Gastroesophageal sphincter (tissue), 4 donors: ENCODE data around the gene PAPPA2. TPM values are rescaled to one million over a fixed set of nuclear protein-coding genes. Genes with fewer than 3 reads are reported as not detected.

ENCODE experiments used
- ATAC-seq: fragments of 150-250 bp; one replicate; pipeline ENCODE4 v1.9.1; 2016; ENCODE audit warnings: mild to moderate bottlenecking, moderate library complexity
- H3K27ac ChIP-seq, 4 donors: fragments of 200-600 bp; sonication (generic) in 3 of 4; 1 replicate in 3 of 4; 2 replicates in 1 of 4; pipeline ENCODE4 v1.5.1; 2016 to 2019
- H3K27me3 ChIP-seq: fragments of 200-600 bp; sonication (generic); one replicate; pipeline ENCODE4 v1.5.1; 2019
- H3K36me3 ChIP-seq, 2 donors: fragments of 200-600 bp; sonication (generic); one replicate each; pipeline ENCODE4 v1.5.1; 2019; ENCODE audit warnings: control low read depth in 1 of 2
- H3K4me1 ChIP-seq, 3 donors: fragments of 200-600 bp; sonication (generic); 1 replicate in 2 of 3; 2 replicates in 1 of 3; pipeline ENCODE4 v1.5.1; 2016 to 2019; ENCODE audit warnings: control low read depth in 2 of 3
- H3K4me3 ChIP-seq, 2 donors: fragments of 200-600 bp; sonication (generic); one replicate each; pipeline ENCODE4 v1.5.1; 2019; ENCODE audit warnings: mild to moderate bottlenecking in 1 of 2, moderate library complexity in 1 of 2
- H3K9me3 ChIP-seq, 3 donors: fragments of 200-600 bp; sonication (generic); one replicate each; pipeline ENCODE4 v1.5.1; 2017 to 2019; ENCODE audit warnings: control low read depth in 2 of 3
- EP300 ChIP-seq: sonication (generic); formaldehyde crosslinking; IDR thresholded peaks from one replicate; pipeline ENCODE4 v1.6.1; 2017; ENCODE audit warnings: antibody characterized with exemption, mild to moderate bottlenecking
- POLR2A ChIP-seq, 2 donors: fragments of 450-650 bp; IDR thresholded peaks; one replicate each; pipeline ENCODE4 v1.6.1; 2017; ENCODE audit warnings: antibody characterized with exemption in 2 of 2, mild to moderate bottlenecking in 2 of 2, moderate library complexity in 1 of 2
- POLR2AphosphoS5 ChIP-seq: sonication (generic); formaldehyde crosslinking; IDR thresholded peaks from one replicate; pipeline ENCODE4 v1.6.1; 2017; ENCODE audit warnings: antibody characterized with exemption
- WGBS, 2 donors: methylation state at CpG; one replicate each; pipeline ENCODE4 v1.1.5; 2018; ENCODE audit warnings: low coverage in 1 of 2; 5-methylcytosine and 5-hydroxymethylcytosine counted together
- total RNA-seq, 4 donors: library from RNA; depleted of rRNA; stranded (reverse); fragments of >200 nt; gene quantifications; one replicate each; pipeline ENCODE4 v1.1.0, GENCODE V29; 2016
- TF ChIP-seq, protein P1 (sequence below), 4 experiments: fragments of 200-600 bp in 2 of 4; fragments of 450-650 bp in 2 of 4; sonication (generic) in 1 of 4; IDR thresholded peaks; one replicate each; pipeline ENCODE4 v1.5.1; 2017 to 2019; ENCODE audit warnings: antibody characterized with exemption in 4 of 4, mild to moderate bottlenecking in 2 of 4, moderate library complexity in 2 of 4

PAPPA2 gene
- total RNA-seq, 4 donors from 2014 or later, result 0.10 to 0.54 (median 0.14) TPM

DNA sequence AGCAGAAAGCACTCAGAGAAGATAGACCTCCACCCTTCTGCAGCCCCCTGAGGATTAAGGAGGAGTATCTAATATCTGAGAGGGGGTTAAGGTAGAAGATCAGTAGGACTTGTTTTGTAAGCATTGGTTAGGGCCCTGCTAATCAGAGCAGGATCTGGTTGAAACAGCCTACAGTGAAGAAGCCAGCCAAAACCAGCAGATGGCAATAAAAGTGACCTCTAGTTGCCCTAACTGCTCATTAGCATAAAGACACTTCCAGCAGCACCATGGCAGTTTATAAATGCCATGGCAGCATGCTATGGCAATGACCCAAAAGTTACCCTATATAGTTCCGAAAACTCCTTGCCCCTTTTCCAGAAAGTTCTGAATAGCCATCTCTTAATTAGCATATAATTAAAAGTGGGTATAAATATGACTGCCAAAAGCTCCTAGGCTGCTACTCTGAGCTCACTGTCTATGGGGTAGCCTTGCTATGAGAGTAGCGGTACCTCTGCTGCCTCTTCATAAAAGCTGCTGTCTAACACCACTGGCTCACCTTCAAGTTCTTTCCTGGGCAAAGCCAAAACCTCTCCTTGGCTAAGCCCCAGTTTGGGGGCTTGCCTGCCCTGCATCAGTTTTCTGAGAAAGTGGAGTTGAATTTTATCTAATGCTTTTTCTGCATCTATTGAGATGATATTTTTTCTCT is 254.2 kb downstream of the PAPPA2 start:
- Histone ChIP-seq H3K4me3 (no peak overlapping the region), H3K9me3 (no peaks in the 10 kb centered on the region), H3K4me1 (peaks cover 0 to 22% (median 3%) of the 10 kb centered on the region in 3 donors), H3K27me3 (no peaks in the 10 kb centered on the region), H3K36me3 (no peaks in the 10 kb centered on the region), H3K27ac (no peak overlapping the region)
- no peak for ATAC-seq
- WGBS, 2 donors, result 37 to 100% methylated on average over 1 to 2 of the region's 2 CpGs
- no peak for TF ChIP-seq EP300
- TF ChIP-seq, protein P1, sequence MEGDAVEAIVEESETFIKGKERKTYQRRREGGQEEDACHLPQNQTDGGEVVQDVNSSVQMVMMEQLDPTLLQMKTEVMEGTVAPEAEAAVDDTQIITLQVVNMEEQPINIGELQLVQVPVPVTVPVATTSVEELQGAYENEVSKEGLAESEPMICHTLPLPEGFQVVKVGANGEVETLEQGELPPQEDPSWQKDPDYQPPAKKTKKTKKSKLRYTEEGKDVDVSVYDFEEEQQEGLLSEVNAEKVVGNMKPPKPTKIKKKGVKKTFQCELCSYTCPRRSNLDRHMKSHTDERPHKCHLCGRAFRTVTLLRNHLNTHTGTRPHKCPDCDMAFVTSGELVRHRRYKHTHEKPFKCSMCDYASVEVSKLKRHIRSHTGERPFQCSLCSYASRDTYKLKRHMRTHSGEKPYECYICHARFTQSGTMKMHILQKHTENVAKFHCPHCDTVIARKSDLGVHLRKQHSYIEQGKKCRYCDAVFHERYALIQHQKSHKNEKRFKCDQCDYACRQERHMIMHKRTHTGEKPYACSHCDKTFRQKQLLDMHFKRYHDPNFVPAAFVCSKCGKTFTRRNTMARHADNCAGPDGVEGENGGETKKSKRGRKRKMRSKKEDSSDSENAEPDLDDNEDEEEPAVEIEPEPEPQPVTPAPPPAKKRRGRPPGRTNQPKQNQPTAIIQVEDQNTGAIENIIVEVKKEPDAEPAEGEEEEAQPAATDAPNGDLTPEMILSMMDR (IDR thresholded peaks at IDR 0.05), result no peak
- no peak for TF ChIP-seq POLR2A (IDR thresholded peaks at IDR 0.05)
- no peak for TF ChIP-seq POLR2AphosphoS5

DNA sequence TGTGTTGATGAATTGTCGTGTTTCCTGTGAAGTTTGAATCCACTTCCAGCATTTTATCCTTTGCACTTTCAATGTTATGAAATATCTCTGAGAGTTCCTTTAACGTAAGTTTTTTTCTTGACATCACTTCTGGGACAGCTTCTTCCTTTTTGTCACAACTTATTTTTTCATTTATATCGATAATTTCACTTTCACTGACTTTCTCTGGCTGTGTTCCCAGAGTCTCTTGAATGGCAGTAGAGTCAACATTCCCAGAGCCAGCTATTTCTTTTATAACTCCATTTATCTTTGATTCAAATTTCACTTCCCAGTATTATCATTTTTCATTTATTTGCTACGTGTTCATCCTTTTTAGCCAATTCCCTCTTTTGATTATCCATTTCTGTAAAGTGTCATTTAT is 256.5 kb downstream of the PAPPA2 start:
- no peak for TF ChIP-seq POLR2AphosphoS5
- TF ChIP-seq EP300, result no peak
- TF ChIP-seq, protein P1 (IDR thresholded peaks at IDR 0.05), result no peak
- no peak for TF ChIP-seq POLR2A (IDR thresholded peaks at IDR 0.05)
- Histone ChIP-seq H3K36me3 (no peaks in the 10 kb centered on the region), H3K4me1 (peaks cover 0 to 22% (median 3%) of the 10 kb centered on the region in 3 donors), H3K27me3 (no peaks in the 10 kb centered on the region), H3K27ac (no peak overlapping the region), H3K9me3 (no peaks in the 10 kb centered on the region), H3K4me3 (no peak overlapping the region)
- 5 to 15% methylated on average over 4 of the region's 4 CpGs for WGBS, 2 donors
- no peak for ATAC-seq

DNA sequence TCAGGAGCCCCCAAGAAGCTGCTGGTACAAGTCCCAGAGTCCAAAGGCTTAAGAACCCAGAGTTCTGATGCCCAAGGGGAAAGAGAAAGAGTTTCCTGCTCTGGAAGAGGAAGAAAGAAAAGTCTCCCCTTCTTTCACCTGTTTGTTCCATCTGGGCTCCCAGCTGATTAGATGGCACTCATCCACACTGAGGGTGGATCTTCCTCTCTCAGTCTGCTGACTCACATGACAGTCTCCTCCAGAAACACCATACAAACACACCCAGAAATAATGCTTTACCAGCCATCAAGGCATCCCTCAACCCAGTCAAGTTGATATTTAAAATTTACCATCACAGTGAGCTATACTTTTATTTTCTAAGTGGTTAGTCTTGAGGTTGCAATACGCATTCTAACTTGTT is 257.9 kb downstream of the PAPPA2 start:
- Histone ChIP-seq H3K4me1 (peaks cover 0 to 22% (median 3%) of the 10 kb centered on the region in 3 donors), H3K36me3 (no peaks in the 10 kb centered on the region), H3K4me3 (no peak overlapping the region), H3K27me3 (no peaks in the 10 kb centered on the region), H3K9me3 (no peaks in the 10 kb centered on the region), H3K27ac (no peak overlapping the region)
- TF ChIP-seq EP300, result no peak
- TF ChIP-seq POLR2A (IDR thresholded peaks at IDR 0.05), result no peak
- TF ChIP-seq POLR2AphosphoS5, result no peak
- TF ChIP-seq, protein P1 (IDR thresholded peaks at IDR 0.05), result no peak
- 93 to 100% methylated on average over 1 of the region's 1 CpG for WGBS, 2 donors
- ATAC-seq, result no peak

DNA sequence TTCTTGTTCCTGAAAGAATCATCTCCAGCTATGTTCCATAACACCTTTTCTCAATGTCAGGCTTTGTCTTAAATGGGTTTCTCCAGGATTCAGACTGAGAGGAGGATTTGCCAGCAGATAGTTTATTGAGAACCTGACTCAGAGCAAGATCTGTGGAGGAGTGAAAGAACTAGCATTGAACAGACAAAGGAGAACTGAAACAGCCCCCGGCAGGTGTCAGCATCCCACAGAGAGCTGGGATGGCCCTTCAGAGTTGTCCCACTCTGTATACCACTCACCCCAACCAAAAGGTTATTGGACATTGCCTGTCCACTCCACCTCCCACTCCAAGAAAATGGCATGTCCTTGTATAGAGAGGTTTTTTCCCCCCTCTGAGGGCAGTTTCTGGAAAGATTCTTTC is 270.7 kb downstream of the PAPPA2 start:
- ATAC-seq, result no peak
- 80% methylated on average over 1 of the region's 1 CpG; no CpG with 5 or more reads in 1 of the 2 donors for WGBS, 2 donors
- no peak for TF ChIP-seq POLR2AphosphoS5
- TF ChIP-seq POLR2A (IDR thresholded peaks at IDR 0.05), result no peak
- TF ChIP-seq, protein P1 (IDR thresholded peaks at IDR 0.05), result no peak
- no peak for TF ChIP-seq EP300
- H3K27ac ChIP-seq, result no peak overlapping the region
- no peaks in the 10 kb centered on the region for H3K4me1 ChIP-seq
- no peak overlapping the region for H3K4me3 ChIP-seq
- H3K27me3 ChIP-seq, result peaks cover 7% of the 10 kb centered on the region
- no peaks in the 10 kb centered on the region for H3K9me3 ChIP-seq
- H3K36me3 ChIP-seq, result no peaks in the 10 kb centered on the region

DNA sequence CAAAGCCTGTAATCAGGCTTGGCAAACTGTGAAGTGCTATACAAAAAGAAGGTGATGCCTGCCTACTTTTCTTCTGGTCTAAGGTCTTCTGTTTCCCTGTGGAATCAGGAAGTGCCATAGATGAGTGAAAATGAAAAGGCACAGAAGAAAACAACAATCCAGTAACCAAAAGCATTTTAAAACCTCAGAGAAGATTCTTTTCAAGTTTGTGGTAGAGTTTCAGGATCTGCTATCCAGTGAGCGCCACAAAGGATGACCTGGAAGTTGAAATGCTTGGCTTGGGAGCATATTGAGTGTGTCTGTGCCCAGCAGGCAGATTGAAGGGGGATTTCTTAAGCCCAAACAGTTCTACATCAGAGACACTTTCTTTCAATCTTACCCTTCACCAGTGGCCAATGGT is 272.2 kb downstream of the PAPPA2 start:
- Histone ChIP-seq H3K4me3 (no peak overlapping the region), H3K9me3 (no peaks in the 10 kb centered on the region), H3K36me3 (no peaks in the 10 kb centered on the region), H3K4me1 (no peaks in the 10 kb centered on the region), H3K27me3 (peaks cover 7% of the 10 kb centered on the region), H3K27ac (no peak overlapping the region)
- TF ChIP-seq EP300 (no peak), POLR2A (IDR thresholded peaks at IDR 0.05) (no peak), POLR2AphosphoS5 (no peak)
- TF ChIP-seq, protein P1 (IDR thresholded peaks at IDR 0.05), result no peak
- no peak for ATAC-seq
- WGBS, 2 donors, result 88 to 100% methylated on average over 1 of the region's 1 CpG
